ENCODE data around the gene TNFRSF14. TPM values are rescaled to one million over a fixed set of nuclear protein-coding genes. Genes with fewer than 3 reads are reported as not detected.

The TNFRSF14 gene
- total RNA-seq, 2 experiments from 2014 or later = 191 to 194 TPM

- Mint-ChIP-seq H3K27ac (peak overlapping the region; percentile 98), H3K27me3 (no peaks in the 10 kb centered on the region), H3K9me3 (no peaks in the 10 kb centered on the region), H3K4me1 (ENCODE audit: low read depth) (peaks cover 31% of the 10 kb centered on the region), H3K36me3 (ENCODE audit: low read depth) (peaks cover 23% of the 10 kb centered on the region), H3K4me3 (peak overlapping the region; percentile 87)
- no peak for ATAC-seq (ENCODE audit: poor library complexity)
- H3K36me3 ChIP-seq (ENCODE audit: insufficient read depth, low read length) = peaks cover 8% of the 10 kb centered on the region
- POLR2A ChIA-PET = interaction anchor here (0.8 to 6.7 kb wide), 7 partner anchors 10 to 195 kb away, joined by 3 to 133 read pairs (median 11); partner anchors contain the start of genes RER1 and TNFRSF14
- H3K4me3 ChIP-seq (ENCODE audit: low read length) = peak overlapping the region; percentile 85
- intact Hi-C loops (cut with DNase I, micrococcal nuclease) = loop anchor here (2.0 to 5.0 kb wide), 2 partner anchors 56 to 390 kb away; no protein-coding TSS in a partner anchor
- H3K27ac ChIP-seq (ENCODE audit: low read depth in 1 of 2, low read length in 2 of 2) = no peak overlapping the region
- CTCF ChIA-PET = interaction anchor here (1.6 to 3.8 kb wide), 3 partner anchors 9 to 63 kb away, joined by 4 to 20 read pairs (median 5); no protein-coding TSS in a partner anchor
- DNase-seq = peak in 4 of 14 experiments; percentile 12 to 53 (median 28)
- peaks cover 56% of the 10 kb centered on the region for H3K4me1 ChIP-seq (ENCODE audit: insufficient read depth, low read length)
- H3K9me3 ChIP-seq (ENCODE audit: control insufficient read depth in 1 of 2, insufficient read depth in 1 of 2, low read length in 2 of 2) = no peaks in the 10 kb centered on the region
- H3K27me3 ChIP-seq (ENCODE audit: control insufficient read depth in 1 of 2, insufficient read depth in 2 of 2, low read length in 2 of 2) = no peaks in the 10 kb centered on the region
- TF ChIP-seq, protein P1, sequence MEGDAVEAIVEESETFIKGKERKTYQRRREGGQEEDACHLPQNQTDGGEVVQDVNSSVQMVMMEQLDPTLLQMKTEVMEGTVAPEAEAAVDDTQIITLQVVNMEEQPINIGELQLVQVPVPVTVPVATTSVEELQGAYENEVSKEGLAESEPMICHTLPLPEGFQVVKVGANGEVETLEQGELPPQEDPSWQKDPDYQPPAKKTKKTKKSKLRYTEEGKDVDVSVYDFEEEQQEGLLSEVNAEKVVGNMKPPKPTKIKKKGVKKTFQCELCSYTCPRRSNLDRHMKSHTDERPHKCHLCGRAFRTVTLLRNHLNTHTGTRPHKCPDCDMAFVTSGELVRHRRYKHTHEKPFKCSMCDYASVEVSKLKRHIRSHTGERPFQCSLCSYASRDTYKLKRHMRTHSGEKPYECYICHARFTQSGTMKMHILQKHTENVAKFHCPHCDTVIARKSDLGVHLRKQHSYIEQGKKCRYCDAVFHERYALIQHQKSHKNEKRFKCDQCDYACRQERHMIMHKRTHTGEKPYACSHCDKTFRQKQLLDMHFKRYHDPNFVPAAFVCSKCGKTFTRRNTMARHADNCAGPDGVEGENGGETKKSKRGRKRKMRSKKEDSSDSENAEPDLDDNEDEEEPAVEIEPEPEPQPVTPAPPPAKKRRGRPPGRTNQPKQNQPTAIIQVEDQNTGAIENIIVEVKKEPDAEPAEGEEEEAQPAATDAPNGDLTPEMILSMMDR (IDR thresholded peaks at IDR 0.05) = no peak
Observed at GRCh38 chr1:2587071-2587859, 31.1 kb downstream of the TNFRSF14 start.

DNA sequence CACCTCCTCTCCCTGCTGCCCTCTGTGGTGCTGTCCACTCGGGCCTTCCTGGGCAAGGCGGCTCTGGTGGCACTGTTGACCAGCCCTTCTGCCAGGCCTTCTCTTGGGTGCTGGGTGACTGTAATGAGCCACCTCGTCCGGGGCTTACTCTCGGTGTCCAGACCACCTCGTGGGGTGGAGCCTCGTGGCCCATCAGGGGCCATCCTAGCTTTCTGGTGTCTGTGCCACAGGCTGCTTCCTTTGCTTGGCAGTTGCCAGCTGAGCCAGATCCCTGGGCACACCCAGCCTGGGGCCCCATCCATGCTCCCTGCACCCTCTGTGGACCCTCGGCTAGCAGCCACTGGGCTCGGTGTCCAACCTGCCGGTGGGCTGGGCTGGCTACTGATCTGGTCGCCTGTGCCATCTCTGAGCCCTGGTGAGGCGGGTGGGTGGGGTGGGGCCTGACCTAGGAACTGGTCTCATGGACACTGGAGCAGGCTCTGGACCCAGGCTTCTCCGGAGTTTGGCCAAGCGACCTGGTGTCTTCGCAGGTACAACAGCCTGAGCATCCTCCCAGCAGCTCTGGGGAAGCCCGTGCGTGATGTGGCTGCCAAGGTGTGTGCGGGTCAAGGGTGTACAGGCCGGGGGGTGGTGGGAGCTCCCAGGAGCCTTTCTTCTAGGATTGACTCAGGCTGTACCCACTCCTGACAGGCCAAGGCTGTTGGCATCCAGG lies 31.8 kb downstream of the TNFRSF14 start:
- ChIA-PET CTCF (interaction anchor here (1.6 to 1.7 kb wide), 2 partner anchors 10 to 64 kb away, joined by 4 to 5 read pairs; no protein-coding TSS in a partner anchor), POLR2A (interaction anchor here (1.1 to 6.7 kb wide), 5 partner anchors 11 to 196 kb away, joined by 3 to 133 read pairs (median 30); partner anchors contain the start of genes RER1 and TNFRSF14)
- peaks cover 33% of the 10 kb centered on the region for H3K4me1 Mint-ChIP-seq (ENCODE audit: low read depth)
- peak overlapping the region; percentile 98 for H3K27ac Mint-ChIP-seq
- no peaks in the 10 kb centered on the region for H3K27me3 ChIP-seq (ENCODE audit: control insufficient read depth in 1 of 2, insufficient read depth in 2 of 2, low read length in 2 of 2)
- peak overlapping the region; percentile 87 for H3K4me3 Mint-ChIP-seq
- peaks cover 23% of the 10 kb centered on the region for H3K36me3 Mint-ChIP-seq (ENCODE audit: low read depth)
- DNase-seq (no peak), ATAC-seq (ENCODE audit: poor library complexity) (no peak)
- no peaks in the 10 kb centered on the region for H3K9me3 Mint-ChIP-seq
- H3K27ac ChIP-seq (ENCODE audit: low read depth in 1 of 2, low read length in 2 of 2) = no peak overlapping the region
- H3K4me1 ChIP-seq (ENCODE audit: insufficient read depth, low read length) = peaks cover 54% of the 10 kb centered on the region
- H3K9me3 ChIP-seq (ENCODE audit: control insufficient read depth in 1 of 2, insufficient read depth in 1 of 2, low read length in 2 of 2) = no peaks in the 10 kb centered on the region
- H3K27me3 Mint-ChIP-seq = no peaks in the 10 kb centered on the region
- peak overlapping the region; percentile 85 for H3K4me3 ChIP-seq (ENCODE audit: low read length)
- TF ChIP-seq, protein P1 (IDR thresholded peaks at IDR 0.05) = no peak
- intact Hi-C loops (cut with DNase I, micrococcal nuclease) = loop anchor here (2.0 to 5.0 kb wide), 2 partner anchors 55 to 391 kb away; no protein-coding TSS in a partner anchor
- H3K36me3 ChIP-seq (ENCODE audit: insufficient read depth, low read length) = peaks cover 8% of the 10 kb centered on the region

DNA sequence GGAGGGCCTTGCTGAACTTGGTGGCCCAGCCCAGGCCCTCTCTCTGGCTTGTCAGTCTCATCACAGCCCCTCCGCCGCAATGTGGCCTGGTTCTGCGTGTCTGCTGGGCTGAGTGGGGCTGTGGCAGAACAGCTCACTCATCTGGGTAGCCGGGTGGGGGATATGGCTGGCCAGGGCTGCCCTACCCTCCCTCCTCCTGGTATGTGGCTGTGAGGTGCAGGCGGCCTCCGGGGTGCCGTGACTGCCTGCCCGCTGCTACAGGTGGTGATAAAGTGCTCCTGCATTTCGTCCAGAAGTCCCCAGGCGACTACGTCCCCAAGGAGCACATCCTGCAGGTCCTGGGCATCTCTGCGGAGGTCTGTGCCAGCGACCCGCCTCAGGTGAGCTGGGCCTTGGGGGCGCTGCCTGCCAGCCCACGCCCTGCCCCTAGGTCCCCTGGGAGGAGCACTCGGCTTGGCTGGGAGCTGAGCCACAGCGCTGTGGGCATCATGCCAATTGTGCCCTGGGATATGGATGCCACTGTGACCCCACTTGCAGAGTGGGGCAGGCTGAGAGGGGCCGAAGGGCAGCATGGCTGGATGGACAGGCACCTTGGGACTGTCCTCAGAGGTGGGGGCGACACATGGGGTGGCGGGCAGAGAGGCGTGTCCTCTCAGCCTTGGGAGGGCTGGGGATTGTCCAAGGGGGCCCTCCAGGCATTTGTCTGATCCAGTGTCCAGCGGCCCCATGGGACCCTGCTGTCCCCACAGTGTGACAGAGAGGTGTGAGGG lies 32.7 kb downstream of the TNFRSF14 start:
- H3K9me3 ChIP-seq (ENCODE audit: control insufficient read depth in 1 of 2, insufficient read depth in 1 of 2, low read length in 2 of 2) = no peaks in the 10 kb centered on the region
- no peak overlapping the region for H3K4me3 ChIP-seq (ENCODE audit: low read length)
- TF ChIP-seq, protein P1 (IDR thresholded peaks at IDR 0.05) = no peak
- H3K36me3 ChIP-seq (ENCODE audit: insufficient read depth, low read length) = peaks cover 8% of the 10 kb centered on the region
- Mint-ChIP-seq H3K27ac (no peak overlapping the region), H3K27me3 (no peaks in the 10 kb centered on the region), H3K4me3 (peak overlapping the region; percentile 45), H3K4me1 (ENCODE audit: low read depth) (peaks cover 27% of the 10 kb centered on the region), H3K9me3 (no peaks in the 10 kb centered on the region), H3K36me3 (ENCODE audit: low read depth) (peaks cover 21% of the 10 kb centered on the region)
- no peaks in the 10 kb centered on the region for H3K27me3 ChIP-seq (ENCODE audit: control insufficient read depth in 1 of 2, insufficient read depth in 2 of 2, low read length in 2 of 2)
- ChIA-PET POLR2A (interaction anchor here (4.1 to 6.7 kb wide), 3 partner anchors 12 to 41 kb away, joined by 30 to 133 read pairs (median 109); partner anchors contain the start of gene TNFRSF14), CTCF (no interaction called here)
- peaks cover 48% of the 10 kb centered on the region for H3K4me1 ChIP-seq (ENCODE audit: insufficient read depth, low read length)
- intact Hi-C loops (cut with DNase I, micrococcal nuclease) = loop anchor here in 1 of 2 experiments (5.0 kb wide), 1 partner anchor 392 kb away; no protein-coding TSS in a partner anchor
- DNase-seq (peak in 1 of 14 experiments; percentile 34), ATAC-seq (ENCODE audit: poor library complexity) (no peak)
- H3K27ac ChIP-seq (ENCODE audit: low read depth in 1 of 2, low read length in 2 of 2) = no peak overlapping the region

Measured in CD4-positive, alpha-beta T cell (primary cell).